Fibroblast of skin of right biceps (primary cell): ENCODE results near the gene SPHK1.

Experiments used
- DNase-seq: peaks from one replicate; pipeline ENCODE4 v3.0.0-alpha.2; 2013

Gene SPHK1

GRCh38 chr17:76384987-76385891, 830 bp downstream of the SPHK1 start:
- DNase-seq = peak; percentile 78

- peak; percentile 84 for DNase-seq
These were observed 1.7 kb downstream of the SPHK1 start for GRCh38 chr17:76385892-76386786.

GRCh38 chr17:76386966-76387765, 2.8 kb downstream of the SPHK1 start:
- DNase-seq = no peak

- no peak for DNase-seq
These were observed 4.8 kb downstream of the SPHK1 start for GRCh38 chr17:76388966-76389888.

- no peak for DNase-seq
These were observed 5.6 kb downstream of the SPHK1 start for GRCh38 chr17:76390003-76390421.

- DNase-seq = no peak
These were observed 6.8 kb downstream of the SPHK1 start for GRCh38 chr17:76391200-76391715.

- DNase-seq = no peak
These were observed 9.8 kb downstream of the SPHK1 start for GRCh38 chr17:76394166-76394565.

GRCh38 chr17:76395980-76396379, 11.6 kb downstream of the SPHK1 start:
- DNase-seq = no peak

- DNase-seq = no peak
These were observed 12.8 kb downstream of the SPHK1 start for GRCh38 chr17:76397184-76397583.

- peak; percentile 77 for DNase-seq
These were observed 13.5 kb downstream of the SPHK1 start for GRCh38 chr17:76397687-76398522.

- DNase-seq = no peak
These were observed 14.2 kb downstream of the SPHK1 start for GRCh38 chr17:76398523-76399174.

GRCh38 chr17:76399175-76400172, 15.1 kb downstream of the SPHK1 start:
- DNase-seq = no peak

GRCh38 chr17:76402711-76403110, 18.3 kb downstream of the SPHK1 start:
- no peak for DNase-seq

- DNase-seq = no peak
These were observed 19.8 kb downstream of the SPHK1 start for GRCh38 chr17:76404256-76404655.

- DNase-seq = no peak
These were observed 20.7 kb downstream of the SPHK1 start for GRCh38 chr17:76404976-76405563.

GRCh38 chr17:76405607-76405966, 21.2 kb downstream of the SPHK1 start:
- no peak for DNase-seq

- peak; percentile 33 for DNase-seq
These were observed 21.7 kb downstream of the SPHK1 start for GRCh38 chr17:76405967-76406647.

GRCh38 chr17:76407509-76407908, 23.1 kb downstream of the SPHK1 start:
- no peak for DNase-seq
